RWPE2 (cell line): Measurements from ENCODE around the gene KRT2.

Experiments
- ATAC-seq: fragments of 200-7000 bp; cut with Tn5 transposase; 3 replicates; pipeline ENCODE4 v1.9.1; 2021; ENCODE audit warnings: low read depth
- DNase-seq: peaks from one replicate; pipeline ENCODE4 v3.0.0-alpha.2; 2020; ENCODE audit warnings: low spot score
- H3K27ac ChIP-seq: fragments of 450-650 bp; 2 replicates; pipeline ENCODE4 v1.5.1; 2017; ENCODE audit warnings: mild to moderate bottlenecking; ENCODE audit not compliant: poor library complexity, severe bottlenecking
- H3K27me3 ChIP-seq: fragments of 250-450 bp; sonication (Bioruptor Pico); 2 replicates; pipeline ENCODE4 v1.5.1; 2021; ENCODE audit warnings: mild to moderate bottlenecking, moderate library complexity; ENCODE audit not compliant: insufficient read depth, poor library complexity, severe bottlenecking
- H3K36me3 ChIP-seq: fragments of 250-450 bp; sonication (Bioruptor Pico); 2 replicates; pipeline ENCODE4 v1.5.1; 2020; ENCODE audit warnings: low read depth, mild to moderate bottlenecking, moderate library complexity
- H3K4me1 ChIP-seq: fragments of 250-450 bp; sonication (Bioruptor Pico); 2 replicates; pipeline ENCODE4 v1.5.1; 2021; ENCODE audit warnings: mild to moderate bottlenecking, moderate library complexity; ENCODE audit not compliant: insufficient read depth, poor library complexity, severe bottlenecking
- H3K4me3 ChIP-seq: fragments of 250-450 bp; sonication (Bioruptor Pico); 2 replicates; pipeline ENCODE4 v1.5.1; 2021; ENCODE audit warnings: mild to moderate bottlenecking, moderate library complexity; ENCODE audit not compliant: severe bottlenecking
- H3K9me3 ChIP-seq: fragments of 250-450 bp; sonication (Bioruptor Pico); 2 replicates; pipeline ENCODE4 v1.5.1; 2021; ENCODE audit warnings: mild to moderate bottlenecking, moderate library complexity; ENCODE audit not compliant: severe bottlenecking
- CTCF ChIP-seq: fragments of 450-650 bp; IDR thresholded peaks from one replicate; pipeline ENCODE4 v1.5.1; 2017; ENCODE audit warnings: mild to moderate bottlenecking, moderate library complexity; ENCODE audit not compliant: poor library complexity, severe bottlenecking

The KRT2 gene

DNA sequence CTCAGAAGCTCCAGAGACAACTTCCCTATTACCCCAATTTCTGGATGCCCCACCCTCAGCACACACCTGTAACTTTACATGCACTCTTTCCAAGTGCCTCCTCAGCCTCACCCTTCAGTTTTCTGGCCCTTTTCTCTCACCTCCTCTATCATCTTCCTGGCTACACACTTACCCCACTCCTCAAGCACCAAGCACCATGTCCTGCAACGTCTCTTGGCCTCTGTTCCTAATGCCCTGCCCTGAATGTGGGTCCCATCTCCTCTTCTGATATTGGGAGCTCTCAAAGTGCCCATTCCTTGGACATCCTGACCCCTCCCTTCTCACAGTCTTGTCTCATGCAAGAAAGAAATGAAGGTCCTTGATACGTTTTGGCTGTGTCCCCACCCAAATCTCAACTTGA is 51.9 kb downstream of the KRT2 start:
- H3K27me3 ChIP-seq: no peaks in the 10 kb centered on the region
- peaks cover 3% of the 10 kb centered on the region for H3K4me1 ChIP-seq
- DNase-seq (no peak), ATAC-seq (no peak)
- no peak overlapping the region for H3K4me3 ChIP-seq
- no peak overlapping the region for H3K27ac ChIP-seq
- H3K36me3 ChIP-seq: no peaks in the 10 kb centered on the region
- no peaks in the 10 kb centered on the region for H3K9me3 ChIP-seq
- TF ChIP-seq CTCF: no peak

DNA sequence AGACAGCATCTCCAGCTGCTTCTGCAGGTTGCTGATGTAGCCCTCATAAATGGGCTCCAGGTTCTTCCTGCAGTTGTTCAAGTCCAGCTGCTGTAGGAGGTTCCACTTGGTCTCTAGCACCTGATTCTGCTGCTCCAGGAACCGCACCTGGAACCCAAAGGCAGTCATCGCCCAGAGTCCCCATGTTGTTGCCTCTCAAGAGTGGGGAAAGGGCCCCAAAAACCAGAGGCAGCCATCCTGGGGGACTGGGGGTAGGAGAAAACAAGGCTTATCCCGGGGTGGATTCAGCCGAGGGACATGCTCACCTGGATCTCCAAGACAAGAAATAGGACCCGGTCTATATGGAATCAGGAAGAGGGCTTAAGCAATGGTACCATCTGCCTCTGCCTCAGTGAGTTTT is 53.0 kb downstream of the KRT2 start:
- Histone ChIP-seq H3K27me3 (no peaks in the 10 kb centered on the region), H3K36me3 (no peaks in the 10 kb centered on the region), H3K4me1 (peaks cover 3% of the 10 kb centered on the region), H3K9me3 (no peaks in the 10 kb centered on the region), H3K4me3 (no peak overlapping the region), H3K27ac (no peak overlapping the region)
- no peak for ATAC-seq
- TF ChIP-seq CTCF: no peak
- peak; percentile 23 for DNase-seq
